ENCODE measurements around the gene FMN1. TPM values are rescaled to one million over a fixed set of nuclear protein-coding genes. Genes with fewer than 3 reads are reported as not detected.

Gene FMN1
- polyA plus RNA-seq, 1 donor from 2014 or later = 0.40 TPM

- no peaks in the 10 kb centered on the region for H3K27me3 ChIP-seq (ENCODE audit: insufficient read depth, low read depth, low read length)
- no peak overlapping the region for H3K9ac ChIP-seq (ENCODE audit: low read length)
- no peaks in the 10 kb centered on the region for H3K36me3 ChIP-seq (ENCODE audit: insufficient read depth, low read length)
- no peaks in the 10 kb centered on the region for H3K9me2 ChIP-seq (ENCODE audit: insufficient read depth, low read length)
- H3K4me2 ChIP-seq (ENCODE audit: low read length) = no peak overlapping the region
- no peaks in the 10 kb centered on the region for H3K9me3 ChIP-seq (ENCODE audit: low read length)
- H3K79me2 ChIP-seq (replicated peaks; ENCODE audit: insufficient read depth, low read length) = no peaks in the 10 kb centered on the region
- no peaks in the 10 kb centered on the region for H4K20me1 ChIP-seq (ENCODE audit: insufficient read depth)
- no peak overlapping the region for H3K27ac ChIP-seq (ENCODE audit: low read length)
- H2AFZ ChIP-seq (ENCODE audit: low read depth, low read length) = no peak overlapping the region
- TF ChIP-seq REST (IDR thresholded peaks at IDR 0.05; ENCODE audit: borderline replicate concordance) (no peak), EP300 (conservative IDR thresholded peaks at IDR 0.05; ENCODE audit: poor library complexity, severe bottlenecking) (no peak), POLR2AphosphoS5 (IDR thresholded peaks at IDR 0.05) (no peak), MXI1 (conservative IDR thresholded peaks at IDR 0.05; ENCODE audit: poor library complexity, severe bottlenecking) (no peak), SMC3 (conservative IDR thresholded peaks at IDR 0.05; ENCODE audit: poor library complexity) (no peak), EZH2 (IDR thresholded peaks at IDR 0.05; ENCODE audit: borderline replicate concordance, insufficient read depth, low read length, poor library complexity, severe bottlenecking) (no peak), CTCF (IDR thresholded peaks at IDR 0.05; ENCODE audit: poor library complexity, severe bottlenecking) (no peak), TAF1 (IDR thresholded peaks at IDR 0.05; ENCODE audit: low read depth) (no peak), RAD21 (conservative IDR thresholded peaks at IDR 0.05) (no peak)
- H3K4me3 ChIP-seq (ENCODE audit: low read length) = no peak overlapping the region
- no peaks in the 10 kb centered on the region for H3F3A ChIP-seq (ENCODE audit: insufficient read depth, low read length, poor library complexity, severe bottlenecking)
Measured at GRCh38 chr15:32942401-32942841, 252.1 kb downstream of the FMN1 start.

GRCh38 chr15:32941823-32942222 is 252.7 kb downstream of the FMN1 start:
- Histone ChIP-seq H3K27ac (ENCODE audit: low read length) (no peak overlapping the region), H3K4me3 (ENCODE audit: low read length) (no peak overlapping the region), H4K20me1 (ENCODE audit: insufficient read depth) (no peaks in the 10 kb centered on the region), H3K9me2 (ENCODE audit: insufficient read depth, low read length) (no peaks in the 10 kb centered on the region), H3K4me2 (ENCODE audit: low read length) (no peak overlapping the region), H2AFZ (ENCODE audit: low read depth, low read length) (no peak overlapping the region), H3K79me2 (replicated peaks; ENCODE audit: insufficient read depth, low read length) (no peaks in the 10 kb centered on the region), H3F3A (ENCODE audit: insufficient read depth, low read length, poor library complexity, severe bottlenecking) (no peaks in the 10 kb centered on the region), H3K9me3 (ENCODE audit: low read length) (no peaks in the 10 kb centered on the region), H3K9ac (ENCODE audit: low read length) (no peak overlapping the region), H3K27me3 (ENCODE audit: insufficient read depth, low read depth, low read length) (no peaks in the 10 kb centered on the region), H3K36me3 (ENCODE audit: insufficient read depth, low read length) (no peaks in the 10 kb centered on the region)
- TF ChIP-seq EZH2 (IDR thresholded peaks at IDR 0.05; ENCODE audit: borderline replicate concordance, insufficient read depth, low read length, poor library complexity, severe bottlenecking) (no peak), SMC3 (conservative IDR thresholded peaks at IDR 0.05; ENCODE audit: poor library complexity) (no peak), REST (IDR thresholded peaks at IDR 0.05; ENCODE audit: borderline replicate concordance) (no peak)
